ENCODE measurements around the gene RAX2.
"Not testable (repeated sequence)": the region's sequence is repeated elsewhere in the genome, so short reads cannot be mapped to it uniquely, and the experiment has no call there.

RAX2 gene

GRCh38 chr19:3775831-3776230, 3.8 kb upstream of the RAX2 start:
- no peak for DNase-seq

DNA sequence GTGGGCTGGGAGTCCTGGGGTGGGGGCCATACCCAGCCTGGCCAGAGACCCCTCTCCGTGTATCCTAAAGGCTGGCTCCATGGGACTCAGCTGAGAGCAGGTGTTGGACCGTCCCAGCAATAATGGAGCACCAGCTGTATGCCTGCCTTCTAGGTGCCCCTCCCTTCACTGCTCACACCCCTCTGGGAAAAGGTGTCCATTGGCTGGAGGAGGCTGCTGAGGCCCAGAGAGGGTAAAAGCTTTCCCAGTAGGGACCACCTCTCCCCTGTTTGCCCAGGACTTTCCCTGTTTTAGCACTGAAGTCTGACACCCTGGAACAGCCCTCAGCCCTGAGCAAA, 3.3 kb upstream of the RAX2 start:
- DNase-seq: no peak

DNA sequence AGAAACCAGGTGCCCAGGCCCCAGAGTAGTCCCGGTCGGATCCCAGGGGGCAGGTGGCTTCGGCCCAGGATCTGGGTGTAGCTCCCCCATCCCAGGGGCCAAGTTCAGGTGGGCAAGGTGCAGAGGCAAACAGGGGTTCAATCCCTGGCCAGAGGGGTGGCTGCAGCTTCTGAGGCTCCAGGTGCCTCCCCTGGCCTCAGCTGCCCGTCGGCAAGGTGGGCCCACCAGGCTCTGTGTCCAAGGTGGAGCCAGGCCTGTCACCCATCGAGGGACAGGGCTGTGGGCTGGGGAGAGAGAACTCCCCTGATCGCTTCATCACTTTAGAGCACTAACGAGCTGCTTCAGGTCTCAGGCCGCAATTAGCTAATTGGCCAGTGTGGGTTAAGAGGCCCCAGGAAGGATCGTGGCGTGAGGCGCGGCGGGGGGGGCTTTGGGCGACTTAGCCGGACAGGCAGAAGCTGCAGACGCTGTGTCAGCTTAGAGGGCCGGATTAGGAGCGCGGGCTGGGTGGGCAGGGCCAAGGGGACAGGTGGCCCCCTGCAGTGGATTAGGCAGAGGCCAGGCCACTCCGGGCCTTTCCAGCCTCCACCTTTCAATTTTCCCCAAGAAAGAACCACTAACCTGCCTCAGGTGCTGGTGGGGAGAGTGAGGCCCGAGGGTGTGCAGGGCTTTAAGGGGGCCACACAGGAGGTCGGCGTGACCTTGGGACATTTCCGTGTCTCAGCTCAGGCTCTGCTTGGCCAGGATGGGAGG, 2.8 kb upstream of the RAX2 start:
- DNase-seq: no peak

DNA sequence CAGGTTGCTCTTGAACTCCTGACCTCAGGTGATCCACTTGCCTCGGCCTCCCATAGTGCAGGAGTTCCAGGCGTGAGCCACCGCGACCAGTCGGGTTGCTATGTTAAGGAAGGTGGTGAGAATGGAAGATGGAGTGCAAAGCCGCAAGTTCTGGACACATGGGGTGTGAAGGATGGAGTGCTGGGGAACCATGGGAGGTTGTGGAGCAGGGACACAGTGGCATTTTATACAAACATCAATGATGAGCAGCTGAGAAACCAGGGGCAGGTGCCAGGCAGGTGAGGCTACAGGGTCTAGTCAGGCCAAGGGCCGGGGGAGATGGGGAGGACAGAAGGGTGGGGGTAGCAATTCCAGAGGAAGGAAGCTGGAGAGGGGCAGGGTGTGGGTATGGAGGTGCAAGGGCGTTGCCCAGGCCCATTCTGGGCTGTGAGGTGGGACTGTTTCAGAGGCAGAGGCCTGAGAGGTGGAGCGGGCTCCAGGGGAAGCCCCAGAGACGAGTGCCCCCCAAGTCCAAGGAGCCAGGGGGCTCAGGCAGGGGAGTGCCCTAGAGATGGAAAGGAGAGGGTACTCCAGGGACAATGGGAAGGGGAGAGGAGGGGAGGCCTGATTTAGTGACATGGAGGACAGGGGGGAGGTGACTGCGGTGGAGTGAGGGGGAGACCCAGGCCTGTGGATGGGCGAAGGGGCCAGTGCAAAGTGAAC, 1.9 kb upstream of the RAX2 start:
- no peak for DNase-seq

DNA sequence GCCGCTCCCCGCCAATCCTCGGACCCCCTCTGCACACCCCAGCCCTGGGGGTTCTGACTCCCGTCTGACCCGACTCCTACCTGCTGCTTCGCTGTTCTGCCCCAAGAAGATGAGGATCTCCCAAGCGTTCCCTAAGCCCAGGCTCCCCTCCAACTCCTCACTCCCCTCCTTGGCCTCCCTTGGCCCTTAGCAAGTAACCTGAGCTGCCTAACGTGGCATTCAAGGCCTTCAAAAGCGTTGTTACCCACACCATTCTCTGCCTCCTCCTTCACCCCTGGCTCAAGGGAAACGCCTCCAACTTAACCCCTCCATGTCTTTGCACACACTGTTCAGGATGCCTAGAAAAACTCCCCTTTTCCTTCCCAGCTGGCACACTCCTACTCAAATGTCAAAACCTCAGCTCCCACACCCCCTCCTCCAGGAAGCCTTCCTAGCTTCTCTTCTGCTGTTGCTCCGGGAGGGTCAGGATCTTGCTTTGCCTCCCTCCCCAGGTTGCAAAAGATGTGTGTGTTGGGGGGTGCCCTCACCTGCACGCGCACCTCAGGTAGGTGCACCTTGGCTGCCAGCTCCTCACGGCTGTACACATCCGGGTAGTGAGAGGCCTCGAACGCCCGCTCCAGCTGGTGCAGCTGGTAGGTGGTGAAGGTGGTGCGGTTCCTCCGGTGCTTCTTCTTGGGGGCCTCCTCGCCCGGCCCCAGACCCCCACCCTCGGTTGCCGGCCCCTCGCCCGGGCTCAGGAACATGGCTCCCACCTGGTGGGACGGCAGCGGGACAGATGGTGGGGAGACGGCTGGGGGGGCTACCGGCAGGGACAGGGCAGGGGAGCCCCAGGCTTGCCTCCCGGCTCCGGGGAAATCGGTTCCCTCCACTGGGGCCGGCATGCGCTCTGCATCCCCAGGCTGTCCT, 775 bp downstream of the RAX2 start:
- no peak for DNase-seq

DNA sequence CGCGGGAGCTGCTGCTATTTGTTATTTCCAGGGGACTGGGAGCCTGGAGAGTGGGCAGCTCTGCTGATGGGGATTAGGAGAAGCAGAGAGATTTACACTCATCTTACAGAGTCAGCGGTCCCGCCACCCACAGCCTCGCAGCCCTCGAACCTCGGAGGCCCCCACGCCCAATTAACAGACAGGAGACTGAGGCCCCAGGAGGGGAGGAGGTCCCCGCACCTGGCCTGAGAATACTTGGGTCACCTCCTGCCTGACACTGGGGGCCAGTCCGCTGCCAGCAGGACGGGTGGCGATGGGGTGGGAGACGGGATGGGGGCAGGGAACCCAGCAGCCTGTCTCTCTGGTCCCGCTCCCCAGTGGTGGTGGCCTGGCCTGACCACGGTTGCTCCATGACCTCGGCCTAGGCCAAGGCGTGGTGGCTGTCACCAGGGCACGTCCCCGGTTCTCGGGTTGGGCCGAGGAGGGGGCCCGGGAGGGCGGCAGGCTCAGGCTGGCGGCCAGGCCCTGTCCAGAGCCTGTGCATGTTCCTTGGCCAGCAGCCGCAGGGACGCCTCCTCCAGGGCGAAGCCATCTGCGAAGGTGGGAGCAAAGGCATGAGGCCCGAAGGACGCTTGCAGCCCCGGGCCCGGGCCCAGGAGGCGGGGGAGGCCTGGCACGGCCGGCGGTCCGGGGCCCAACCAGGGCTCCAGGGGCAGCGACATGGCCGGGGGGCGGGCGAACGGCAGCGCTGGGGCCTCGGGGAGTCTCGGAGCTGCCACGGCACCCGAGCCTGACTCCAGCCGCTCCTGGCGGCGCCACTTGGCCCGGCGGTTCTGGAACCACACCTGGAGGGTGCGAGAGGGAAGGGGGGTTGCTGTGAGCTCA, 1.7 kb downstream of the RAX2 start:
- DNase-seq: no peak

DNA sequence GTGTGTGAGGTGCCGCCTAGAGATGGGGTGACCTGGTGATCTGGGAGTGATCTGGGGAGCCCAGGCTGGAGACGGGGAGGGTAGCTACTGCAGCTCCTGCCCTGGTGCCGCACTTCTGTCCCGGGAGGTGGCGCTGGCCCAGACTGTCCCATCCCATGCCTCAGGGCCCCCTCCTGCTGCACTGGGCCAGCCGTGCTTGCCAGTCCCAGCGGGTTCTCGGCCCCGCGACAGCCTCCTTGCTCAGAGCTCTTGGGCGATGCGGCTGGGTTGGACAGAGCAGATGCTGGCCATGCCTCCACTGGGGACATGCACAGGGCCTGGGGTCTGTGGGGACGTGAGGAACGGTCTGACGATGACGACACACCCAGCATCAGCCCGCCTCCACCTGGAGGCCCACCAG, 2.5 kb downstream of the RAX2 start:
- DNase-seq: no peak

DNA sequence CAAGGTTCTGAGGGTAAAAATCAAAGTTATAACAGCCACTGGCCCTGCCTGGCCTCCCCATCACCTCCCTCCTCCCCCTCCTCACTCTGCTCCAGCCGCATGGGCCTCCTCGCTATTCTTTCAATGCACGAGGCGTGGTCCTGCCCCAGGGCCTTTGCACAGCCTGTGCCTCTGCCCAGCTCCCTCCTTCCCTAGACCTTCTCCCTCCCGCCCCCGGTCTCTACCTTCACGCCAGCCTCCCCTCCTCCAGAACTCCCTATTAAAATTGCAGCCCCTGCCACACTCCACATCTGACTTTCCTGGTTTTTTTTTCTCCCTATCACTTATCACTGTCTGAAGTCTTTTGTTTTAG, 3.3 kb downstream of the RAX2 start:
- no peak for DNase-seq

DNA sequence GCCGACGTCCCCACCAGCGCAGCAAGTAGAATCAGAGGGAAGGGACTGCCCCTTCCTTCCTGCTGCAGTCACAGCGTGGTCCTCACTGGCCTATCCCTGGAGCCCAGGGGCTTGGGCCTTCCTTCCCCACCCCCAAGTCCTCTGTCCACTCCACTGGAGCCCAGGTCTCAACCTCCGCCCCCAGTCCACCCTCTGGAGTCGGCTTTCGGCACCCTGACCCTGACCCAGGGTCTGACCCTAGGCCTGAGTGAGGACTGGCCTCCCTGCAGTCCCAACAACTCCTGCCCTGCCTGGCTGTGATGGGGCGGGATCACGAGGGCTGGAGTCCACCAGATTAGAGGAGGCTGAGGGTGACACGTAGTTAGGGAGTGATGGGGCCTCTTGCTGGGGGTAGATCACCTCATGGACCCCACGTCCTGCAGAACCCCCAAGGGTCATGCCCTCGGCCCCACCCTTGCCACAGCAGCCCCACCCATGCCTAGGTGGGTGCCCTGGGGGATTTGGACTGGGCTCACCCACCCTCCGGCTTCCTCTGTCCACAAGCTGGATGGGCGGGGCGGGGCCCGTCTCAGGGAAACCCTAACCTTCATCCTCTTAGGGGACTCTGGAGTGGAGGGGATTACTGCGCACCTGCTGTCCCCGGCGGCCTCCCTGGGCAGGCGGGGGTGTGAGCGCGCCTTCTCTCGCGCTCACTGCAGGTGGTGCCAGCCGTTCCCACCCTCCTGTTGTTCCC, 3.8 kb downstream of the RAX2 start:
- no peak for DNase-seq

- DNase-seq: no peak
Measured at GRCh38 chr19:3767050-3767449, 5.0 kb downstream of the RAX2 start.

DNA sequence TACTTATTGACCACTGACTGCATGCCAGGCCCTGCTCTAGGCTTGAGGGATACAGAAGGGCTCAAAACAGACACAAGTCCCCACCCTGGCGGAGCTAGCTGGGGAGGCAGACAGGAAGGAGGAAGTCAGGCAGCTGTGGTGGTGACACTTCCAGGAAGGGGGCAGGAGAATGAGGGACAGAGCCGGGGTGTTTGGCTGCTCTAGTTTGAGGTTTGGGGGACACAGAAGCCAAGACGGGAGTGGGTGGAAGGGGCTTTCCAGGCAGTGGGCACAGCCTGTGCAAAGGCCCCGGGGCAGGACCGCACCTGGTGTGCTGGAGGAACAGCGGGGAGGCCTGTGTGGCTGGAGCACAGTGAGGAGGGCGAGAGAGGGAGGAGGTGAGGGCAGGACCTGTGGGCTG, 5.5 kb downstream of the RAX2 start:
- no peak for DNase-seq

DNA sequence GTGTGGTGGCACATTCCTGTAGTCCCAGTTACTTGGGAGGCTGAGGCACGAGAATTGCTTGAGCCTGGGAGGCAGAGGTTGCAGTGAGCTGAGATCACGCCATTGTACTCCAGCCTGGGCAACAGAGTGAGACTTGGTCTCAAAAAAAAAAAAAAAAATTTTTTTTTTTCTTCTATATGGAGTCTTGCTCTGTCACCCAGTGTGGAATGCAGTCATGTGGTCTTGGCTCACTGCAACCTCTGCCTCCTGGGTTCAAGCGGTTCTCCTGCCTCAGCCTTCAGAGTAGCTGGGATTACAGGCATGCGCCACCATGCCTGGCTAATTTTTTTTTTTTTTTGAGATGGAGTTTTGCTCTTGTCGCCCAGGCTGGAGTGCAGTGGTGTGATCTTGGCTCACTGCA, 6.3 kb downstream of the RAX2 start:
- not testable (repeated sequence) for DNase-seq

- no peak for DNase-seq
Measured at GRCh38 chr19:3765121-3765520, 6.9 kb downstream of the RAX2 start.

GRCh38 chr19:3762501-3763459, 9.2 kb downstream of the RAX2 start, which contains the start of gene MRPL54:
Gene MRPL54, plus strand, starts transcription at chr19:3762682. Its CDS starts 19 bp downstream, at chr19:3762701.
- DNase-seq: peak; percentile 98

DNA sequence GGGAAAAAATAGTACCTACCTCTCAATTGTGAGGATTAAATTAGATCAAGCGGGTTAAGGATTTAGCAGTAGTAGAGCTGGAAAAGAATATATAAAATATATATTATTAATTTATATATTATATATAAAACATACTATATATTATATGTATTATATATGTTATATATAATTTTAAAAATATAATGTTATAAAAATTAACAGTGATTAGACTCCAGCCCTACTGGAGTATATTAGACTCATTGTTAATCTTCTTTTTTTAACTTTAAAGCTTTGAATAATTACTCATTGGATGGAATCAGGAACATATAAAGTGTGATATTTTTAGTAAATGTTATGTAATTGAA, 9.9 kb downstream of the RAX2 start:
- DNase-seq: no peak

- peak; percentile 82 for DNase-seq
Measured at GRCh38 chr19:3761382-3762129, 10.5 kb downstream of the RAX2 start, which contains the start of gene APBA3. Gene APBA3, minus strand, starts transcription at chr19:3761692. Its CDS starts 1,428 bp downstream, at chr19:3760264.

GRCh38 chr19:3760871-3761361, 11.1 kb downstream of the RAX2 start:
- no peak for DNase-seq

- DNase-seq: no peak
Measured at GRCh38 chr19:3759482-3760254, 12.4 kb downstream of the RAX2 start.

- not testable (repeated sequence) for DNase-seq
Measured at GRCh38 chr19:3758297-3758696, 13.7 kb downstream of the RAX2 start.
